ENCODE data around the gene KAT8. TPM values are rescaled to one million over a fixed set of nuclear protein-coding genes. Genes with fewer than 3 reads are reported as not detected.

Gene KAT8
- total and polyA plus RNA-seq, 10 of the 15 experiments (the other 5 are each of a cell fraction or from before 2014, with no cell fraction given): 5.5 to 55.8 (median 39.6) TPM

DNA sequence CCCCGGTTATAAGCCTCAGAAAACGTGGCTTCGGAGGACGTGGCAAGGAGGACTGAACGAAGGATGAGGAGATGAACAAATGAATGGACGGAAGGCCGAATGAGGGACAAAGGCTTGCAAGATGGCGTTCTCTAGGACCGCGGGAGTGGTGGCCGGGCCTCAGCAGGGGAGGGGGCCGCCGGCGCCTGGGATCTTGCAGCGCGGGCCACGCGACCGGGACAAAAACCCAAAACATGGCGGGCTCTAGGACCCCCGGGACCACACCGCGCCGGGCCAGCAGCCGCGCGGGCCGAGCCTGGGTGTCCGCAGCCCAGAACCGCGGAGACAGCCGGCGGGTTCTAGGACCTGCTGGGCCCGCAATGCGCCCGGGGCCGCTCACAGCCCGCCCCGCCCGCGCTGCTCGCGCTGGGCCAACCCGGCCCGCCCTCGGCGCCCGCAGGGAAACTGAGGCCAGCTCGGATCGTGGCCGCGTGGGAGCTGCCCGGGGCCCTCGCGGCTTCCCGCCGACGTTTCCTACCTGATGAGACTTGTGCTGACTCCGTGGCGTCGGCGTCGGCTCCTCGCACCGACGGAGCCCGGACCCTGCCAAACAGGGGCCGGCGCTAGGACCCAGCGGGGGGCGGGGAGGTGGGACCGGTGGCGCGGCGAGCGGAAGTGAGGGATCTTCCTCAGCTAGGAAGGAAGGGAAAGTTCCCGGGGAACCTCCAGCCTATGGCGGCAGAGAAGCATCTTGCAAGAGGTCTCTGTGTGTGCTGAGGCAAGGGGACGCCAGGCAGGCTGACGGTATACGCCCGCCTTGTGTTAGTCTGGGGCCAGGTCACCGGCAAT, 44.1 kb upstream of the KAT8 start (continued):
- TF ChIP-seq SMARCA5 (IDR thresholded peaks at IDR 0.05): peak; percentile 85; the same call in 1 of the 2 replicates
- peak; percentile 41; the same call in 1 of the 2 replicates for TF ChIP-seq RFX5 (IDR thresholded peaks at IDR 0.05; ENCODE audit: low read depth, low read length)
- TF ChIP-seq LARP7 (IDR thresholded peaks at IDR 0.05): peak; percentile 98
- TF ChIP-seq, protein P1, sequence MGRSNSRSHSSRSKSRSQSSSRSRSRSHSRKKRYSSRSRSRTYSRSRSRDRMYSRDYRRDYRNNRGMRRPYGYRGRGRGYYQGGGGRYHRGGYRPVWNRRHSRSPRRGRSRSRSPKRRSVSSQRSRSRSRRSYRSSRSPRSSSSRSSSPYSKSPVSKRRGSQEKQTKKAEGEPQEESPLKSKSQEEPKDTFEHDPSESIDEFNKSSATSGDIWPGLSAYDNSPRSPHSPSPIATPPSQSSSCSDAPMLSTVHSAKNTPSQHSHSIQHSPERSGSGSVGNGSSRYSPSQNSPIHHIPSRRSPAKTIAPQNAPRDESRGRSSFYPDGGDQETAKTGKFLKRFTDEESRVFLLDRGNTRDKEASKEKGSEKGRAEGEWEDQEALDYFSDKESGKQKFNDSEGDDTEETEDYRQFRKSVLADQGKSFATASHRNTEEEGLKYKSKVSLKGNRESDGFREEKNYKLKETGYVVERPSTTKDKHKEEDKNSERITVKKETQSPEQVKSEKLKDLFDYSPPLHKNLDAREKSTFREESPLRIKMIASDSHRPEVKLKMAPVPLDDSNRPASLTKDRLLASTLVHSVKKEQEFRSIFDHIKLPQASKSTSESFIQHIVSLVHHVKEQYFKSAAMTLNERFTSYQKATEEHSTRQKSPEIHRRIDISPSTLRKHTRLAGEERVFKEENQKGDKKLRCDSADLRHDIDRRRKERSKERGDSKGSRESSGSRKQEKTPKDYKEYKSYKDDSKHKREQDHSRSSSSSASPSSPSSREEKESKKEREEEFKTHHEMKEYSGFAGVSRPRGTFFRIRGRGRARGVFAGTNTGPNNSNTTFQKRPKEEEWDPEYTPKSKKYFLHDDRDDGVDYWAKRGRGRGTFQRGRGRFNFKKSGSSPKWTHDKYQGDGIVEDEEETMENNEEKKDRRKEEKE (IDR thresholded peaks at IDR 0.05): peak; percentile 55; the same call in 1 of the 2 replicates
- TF ChIP-seq ZSCAN29 (IDR thresholded peaks at IDR 0.05): no peak
- TF ChIP-seq, protein P2, sequence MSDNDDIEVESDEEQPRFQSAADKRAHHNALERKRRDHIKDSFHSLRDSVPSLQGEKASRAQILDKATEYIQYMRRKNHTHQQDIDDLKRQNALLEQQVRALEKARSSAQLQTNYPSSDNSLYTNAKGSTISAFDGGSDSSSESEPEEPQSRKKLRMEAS (IDR thresholded peaks at IDR 0.05; ENCODE audit: low read depth, low read length): no peak; the same call in 1 of the 2 replicates
- peak in 1 of 2 experiments; percentile 22; a peak in 1 of 4 replicates for TF ChIP-seq EP300 (IDR thresholded peaks at IDR 0.05; ENCODE audit: borderline replicate concordance in 1 of 2, control insufficient read depth in 1 of 2, low read depth in 2 of 2, low read length in 2 of 2)

Measured in GM12878 (cell line).